GM20431 (cell line): ENCODE data around the gene IFT80.

Source experiments
- in situ Hi-C: fragments of 300-500 bp; cut with MseI, MboI; formaldehyde crosslinking; loops from one replicate; pipeline ENCODE4 v1.15.0; 2020; ENCODE audit warnings: low sequenced_read_pairs; ENCODE audit not compliant: unreplicated experiment

IFT80 gene

GRCh38 chr3:160401291-160402095 lies 2.5 kb upstream of the IFT80 start:
- in situ Hi-C loops: loop anchor here (25.0 kb wide), 1 partner anchor 514 kb away; no protein-coding TSS in a partner anchor

GRCh38 chr3:160400702-160401150 lies 1.7 kb upstream of the IFT80 start:
- in situ Hi-C loops: loop anchor here (25.0 kb wide), 1 partner anchor 513 kb away; no protein-coding TSS in a partner anchor

GRCh38 chr3:160400030-160400701 lies 1.1 kb upstream of the IFT80 start:
- in situ Hi-C loops: loop anchor here (25.0 kb wide), 1 partner anchor 513 kb away; no protein-coding TSS in a partner anchor

DNA sequence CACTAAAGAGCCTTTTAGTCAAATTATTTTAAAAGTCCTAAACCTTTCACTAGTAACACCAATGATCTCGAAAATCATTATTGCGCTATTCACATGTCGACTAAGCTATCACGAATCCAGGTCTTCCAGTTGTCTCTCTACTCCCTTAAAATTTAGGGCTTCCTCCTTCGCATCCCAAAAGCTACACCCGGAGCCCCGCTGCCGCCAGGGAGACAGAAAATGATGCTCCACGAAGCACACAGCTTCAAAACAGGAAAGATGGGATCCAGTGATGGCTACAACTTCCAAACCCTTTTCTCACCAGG lies 253 bp downstream of the IFT80 start:
- in situ Hi-C loops: no loop called here

DNA sequence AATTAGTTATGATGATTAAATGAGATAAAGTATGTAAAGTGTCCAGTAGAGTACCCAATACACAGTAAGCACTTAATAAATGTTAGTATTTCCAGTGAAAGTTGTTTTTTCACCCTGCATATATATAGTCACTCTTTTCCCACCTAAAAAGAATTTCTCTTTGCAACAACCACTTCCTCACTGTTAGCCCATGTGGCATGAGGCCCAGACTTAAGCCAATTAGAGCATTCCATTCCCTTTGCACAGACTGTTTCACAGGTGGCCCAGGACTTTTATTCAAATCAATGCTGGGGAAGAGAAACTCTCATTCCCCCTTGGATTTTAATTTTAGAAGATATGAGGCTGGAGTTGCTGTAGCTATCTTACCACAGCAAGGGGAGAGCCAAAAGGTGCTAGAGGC lies 3.7 kb downstream of the IFT80 start:
- in situ Hi-C loops: no loop called here

- in situ Hi-C loops: no loop called here
These were observed 5.0 kb downstream of the IFT80 start for GRCh38 chr3:160394009-160394392.

DNA sequence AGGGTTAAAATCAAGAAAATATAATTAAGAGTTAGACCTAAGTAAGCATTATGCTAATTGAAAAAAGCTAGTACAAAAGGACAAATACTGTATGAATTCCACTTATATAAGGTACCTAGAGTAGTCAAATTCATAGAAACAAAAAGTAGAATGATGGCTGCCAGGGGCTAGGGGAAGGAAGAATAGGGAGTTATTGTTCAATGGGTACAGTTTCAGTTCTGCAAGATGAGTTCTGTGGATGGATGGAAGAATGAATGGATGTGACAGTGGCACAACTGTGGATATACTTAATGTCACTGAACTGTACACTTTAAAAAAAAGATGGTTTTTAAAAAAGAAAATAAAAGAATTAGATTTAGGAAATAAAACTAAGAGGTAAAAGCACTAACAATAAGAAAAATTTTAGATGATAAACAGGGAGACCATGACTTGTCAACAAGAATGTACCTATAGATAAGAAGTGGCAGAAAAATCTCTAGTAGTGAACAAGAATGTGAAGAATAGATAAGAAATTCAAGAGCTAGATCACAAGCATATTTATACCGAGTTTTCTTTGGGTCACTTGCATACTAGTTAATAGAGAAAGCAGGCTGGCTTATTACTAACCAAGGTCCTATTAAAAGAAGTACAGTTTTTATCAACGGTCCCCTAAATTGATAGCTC lies 5.5 kb downstream of the IFT80 start:
- in situ Hi-C loops: no loop called here

DNA sequence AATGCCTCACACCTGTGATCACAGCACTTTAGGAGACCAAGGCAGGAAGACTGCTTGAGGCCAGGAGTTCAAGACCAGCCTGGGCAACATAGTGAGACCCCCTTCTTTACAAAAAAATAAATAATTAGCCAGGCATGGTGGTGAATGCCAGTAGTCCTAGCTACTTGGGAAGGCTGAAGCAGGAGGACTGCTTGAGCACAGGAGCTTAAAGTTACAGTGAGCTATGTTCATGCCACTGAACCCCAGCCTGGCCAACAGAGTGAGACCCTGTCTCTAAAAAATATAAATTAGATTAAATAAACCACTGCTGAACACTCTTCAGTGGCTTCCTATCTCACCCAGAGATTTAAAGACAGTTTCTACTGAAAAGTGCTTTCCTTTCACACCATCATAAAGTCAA lies 6.2 kb downstream of the IFT80 start:
- in situ Hi-C loops: no loop called here

- in situ Hi-C loops: no loop called here
These were observed 8.4 kb downstream of the IFT80 start for GRCh38 chr3:160390565-160391138.

DNA sequence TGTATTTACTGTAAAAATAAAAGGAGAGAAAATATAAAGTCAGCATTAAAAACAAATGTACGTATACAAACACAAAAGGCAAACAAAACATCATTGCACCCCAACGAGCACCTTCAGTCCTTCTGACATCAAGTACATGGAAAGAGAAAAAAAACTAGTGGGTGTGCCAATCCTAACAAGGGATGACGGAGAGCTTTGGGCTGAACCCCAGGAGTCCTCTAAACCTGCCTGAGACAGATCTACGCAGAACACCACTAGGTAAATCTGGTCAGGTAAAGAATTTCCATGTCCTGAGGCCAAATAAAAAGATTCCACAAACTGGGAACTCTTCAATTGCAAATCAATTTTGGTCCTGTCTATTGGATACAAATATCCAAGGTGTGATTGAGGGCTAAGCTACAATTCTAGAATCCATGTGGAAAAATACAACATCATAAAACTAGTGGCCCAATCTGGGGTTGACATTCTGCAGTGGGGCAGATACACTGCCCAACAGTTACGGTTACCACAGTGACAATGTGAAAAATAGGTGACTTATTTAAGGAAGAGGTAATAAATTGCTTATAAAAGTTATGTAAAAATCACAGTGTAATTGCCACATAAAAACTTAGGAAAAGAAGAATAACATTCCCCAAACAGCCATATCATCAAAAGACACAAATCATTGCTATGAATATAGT lies 14.2 kb downstream of the IFT80 start:
- in situ Hi-C loops: no loop called here

- in situ Hi-C loops: no loop called here
These were observed 17.6 kb downstream of the IFT80 start for GRCh38 chr3:160381470-160381869.

DNA sequence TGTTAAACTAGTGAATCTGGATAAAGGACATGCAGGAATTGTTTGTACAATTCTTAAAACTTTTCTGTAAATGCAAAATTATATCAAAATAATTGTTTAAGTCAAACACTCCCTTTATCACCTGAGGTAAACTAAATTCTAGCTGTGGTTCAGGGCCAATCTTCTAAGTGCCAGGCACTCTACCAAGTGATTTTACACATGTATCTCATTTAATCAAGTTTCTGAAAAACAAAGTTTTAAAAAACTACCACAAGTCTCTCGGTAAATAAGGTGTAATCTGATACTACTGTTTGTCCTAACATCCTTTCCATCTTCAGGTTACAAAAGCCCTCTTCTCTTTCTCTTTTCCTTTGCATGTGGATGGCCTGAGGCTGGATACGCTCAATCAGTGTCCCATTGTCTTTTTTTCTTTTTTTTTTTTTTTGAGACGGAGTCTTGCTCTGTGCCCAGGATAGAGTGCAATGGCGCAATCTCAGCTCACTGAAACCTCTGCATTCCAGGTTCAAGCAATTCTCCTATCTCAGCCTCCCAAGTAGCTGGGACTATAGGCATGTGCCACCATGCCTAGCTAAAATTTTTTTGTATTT lies 19.3 kb downstream of the IFT80 start:
- in situ Hi-C loops: no loop called here

DNA sequence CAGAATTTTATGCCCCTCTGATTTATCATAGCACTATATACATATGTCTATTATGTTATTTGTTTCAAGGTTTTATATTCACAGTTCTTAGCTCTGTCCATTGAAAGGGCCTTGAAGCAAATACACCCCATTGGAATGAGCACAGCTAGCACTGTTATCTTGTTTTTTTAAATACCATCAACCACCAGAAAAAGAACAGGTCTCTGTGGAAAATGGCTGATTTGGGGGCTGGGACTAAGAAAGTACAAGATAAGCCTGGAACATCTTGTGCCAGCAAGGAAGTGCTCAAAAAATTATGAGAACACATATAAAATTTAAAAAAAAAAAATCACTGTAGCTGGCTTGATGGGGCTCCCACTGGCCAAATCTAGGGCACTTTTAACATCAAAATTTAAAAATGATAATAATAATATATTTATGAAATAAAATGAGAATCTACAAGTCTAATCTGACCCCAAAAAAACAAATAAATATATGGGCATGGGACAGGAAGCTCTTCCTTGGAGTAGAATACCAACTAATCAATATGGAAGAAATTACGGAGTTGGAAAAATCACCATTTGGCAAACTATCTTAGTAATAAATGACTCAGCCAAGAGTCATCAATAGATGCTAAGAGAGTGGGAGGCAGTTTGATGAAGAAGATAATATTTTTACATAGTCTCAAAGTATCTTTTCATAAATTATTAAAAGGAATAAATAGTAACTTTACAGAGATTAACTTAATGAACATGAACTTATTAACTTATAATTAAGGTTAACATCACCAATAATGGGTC lies 20.5 kb downstream of the IFT80 start:
- in situ Hi-C loops: no loop called here

DNA sequence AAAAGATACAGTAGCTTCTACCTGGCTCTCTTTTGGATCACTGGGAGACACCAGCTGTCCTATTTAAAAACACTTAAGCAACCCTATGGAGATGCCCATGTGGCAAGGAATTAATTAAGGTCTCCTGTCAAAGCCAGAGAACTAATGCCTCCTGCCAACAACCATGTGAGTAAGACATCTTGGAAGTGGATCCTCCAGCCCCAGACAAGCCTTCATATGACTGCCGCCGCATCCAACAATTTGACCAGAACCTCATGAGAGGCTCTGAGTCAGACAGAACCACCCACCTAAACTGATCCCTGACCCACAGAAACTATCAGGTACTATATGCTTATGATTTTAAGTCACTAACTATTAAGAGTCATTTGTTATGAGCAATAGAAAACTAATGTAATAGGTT lies 22.3 kb downstream of the IFT80 start:
- in situ Hi-C loops: no loop called here

- in situ Hi-C loops: no loop called here
These were observed 24.1 kb downstream of the IFT80 start for GRCh38 chr3:160374925-160375324.

DNA sequence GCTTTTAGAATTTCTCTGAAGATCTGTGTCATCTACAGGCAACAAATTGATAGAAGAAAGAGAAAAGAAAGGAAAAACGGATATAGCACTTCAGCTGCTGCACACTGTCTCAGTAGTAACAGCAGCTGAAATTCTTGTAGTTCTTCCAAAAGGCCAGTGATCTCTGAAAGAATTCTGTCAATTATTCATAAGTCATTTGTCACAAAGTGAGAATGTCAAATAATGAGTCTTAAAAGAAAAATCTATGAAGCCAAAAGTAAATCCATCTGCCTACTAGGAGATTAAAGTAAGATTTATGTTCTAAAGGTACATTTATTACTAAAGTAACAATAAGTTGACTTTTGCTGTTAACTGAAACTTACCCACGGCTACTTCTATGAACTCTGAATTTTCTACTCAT lies 24.6 kb downstream of the IFT80 start:
- in situ Hi-C loops: no loop called here

- in situ Hi-C loops: no loop called here
These were observed 25.4 kb downstream of the IFT80 start for GRCh38 chr3:160373655-160374054.

DNA sequence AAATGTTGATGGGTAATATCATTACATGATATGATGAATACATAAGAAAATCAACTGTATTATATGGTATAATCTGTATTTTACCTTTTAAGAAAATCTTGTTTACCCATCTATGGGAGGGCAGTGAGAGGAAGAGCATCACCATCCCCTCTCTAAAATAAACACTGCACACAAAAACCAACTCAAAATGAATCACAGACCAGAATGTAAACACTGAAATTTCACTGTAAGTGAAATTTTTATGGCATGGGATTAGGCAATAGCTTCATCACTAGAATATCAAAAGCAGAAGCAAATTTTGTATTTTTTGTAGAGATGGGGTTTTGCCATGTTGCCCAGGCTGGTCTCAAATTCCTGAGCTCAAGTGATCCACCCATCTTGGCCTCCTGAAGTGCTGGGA lies 26.2 kb downstream of the IFT80 start:
- in situ Hi-C loops: no loop called here
